Middle frontal gyrus (tissue), 1 donor: ENCODE measurements around the gene IGFBP3.

ENCODE experiments used
- DNase-seq: peaks from one replicate; pipeline ENCODE4 v3.0.0-alpha.2; 2015; ENCODE audit warnings: low spot score; ENCODE audit errors: extremely low spot score

The IGFBP3 gene

DNA sequence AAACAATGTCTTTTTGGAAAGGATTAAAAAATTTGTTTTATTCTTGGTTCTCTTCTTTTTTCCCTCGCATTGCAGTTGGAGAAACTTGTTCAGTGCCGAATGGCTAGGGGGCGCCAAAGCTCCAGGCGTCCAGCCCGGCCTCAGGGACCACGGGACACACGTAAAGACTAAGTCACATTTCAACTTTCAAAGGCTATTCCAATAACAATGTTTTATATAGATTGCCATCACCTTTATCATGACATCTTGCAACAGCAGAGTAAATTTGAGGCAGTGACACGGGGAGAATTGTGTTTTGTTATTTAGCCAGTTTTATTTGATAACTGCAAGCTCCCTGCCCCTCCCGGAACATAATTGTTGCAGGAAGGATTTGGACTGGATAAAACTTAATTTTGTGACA is 2.2 kb upstream of the IGFBP3 start:
- DNase-seq: no peak

DNA sequence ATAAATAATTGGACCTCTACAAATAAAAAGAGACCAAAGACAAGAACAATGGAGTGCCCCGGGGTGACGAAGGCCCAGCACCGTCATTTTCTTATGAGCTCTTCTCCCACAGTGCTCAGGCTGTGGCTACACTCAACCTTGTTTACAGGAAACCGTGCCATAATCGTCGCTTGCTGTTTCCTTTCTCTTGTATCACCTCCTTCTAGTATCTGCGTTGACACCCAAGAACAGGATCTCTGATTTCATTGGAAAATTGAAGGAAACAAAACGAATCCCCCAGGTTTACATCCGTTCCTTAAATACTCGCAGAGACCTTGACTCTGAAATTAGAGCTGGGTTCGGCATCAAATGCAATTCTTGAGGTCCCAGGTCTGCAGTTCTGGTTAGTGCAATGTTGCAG is 1.7 kb upstream of the IGFBP3 start:
- DNase-seq: no peak

DNA sequence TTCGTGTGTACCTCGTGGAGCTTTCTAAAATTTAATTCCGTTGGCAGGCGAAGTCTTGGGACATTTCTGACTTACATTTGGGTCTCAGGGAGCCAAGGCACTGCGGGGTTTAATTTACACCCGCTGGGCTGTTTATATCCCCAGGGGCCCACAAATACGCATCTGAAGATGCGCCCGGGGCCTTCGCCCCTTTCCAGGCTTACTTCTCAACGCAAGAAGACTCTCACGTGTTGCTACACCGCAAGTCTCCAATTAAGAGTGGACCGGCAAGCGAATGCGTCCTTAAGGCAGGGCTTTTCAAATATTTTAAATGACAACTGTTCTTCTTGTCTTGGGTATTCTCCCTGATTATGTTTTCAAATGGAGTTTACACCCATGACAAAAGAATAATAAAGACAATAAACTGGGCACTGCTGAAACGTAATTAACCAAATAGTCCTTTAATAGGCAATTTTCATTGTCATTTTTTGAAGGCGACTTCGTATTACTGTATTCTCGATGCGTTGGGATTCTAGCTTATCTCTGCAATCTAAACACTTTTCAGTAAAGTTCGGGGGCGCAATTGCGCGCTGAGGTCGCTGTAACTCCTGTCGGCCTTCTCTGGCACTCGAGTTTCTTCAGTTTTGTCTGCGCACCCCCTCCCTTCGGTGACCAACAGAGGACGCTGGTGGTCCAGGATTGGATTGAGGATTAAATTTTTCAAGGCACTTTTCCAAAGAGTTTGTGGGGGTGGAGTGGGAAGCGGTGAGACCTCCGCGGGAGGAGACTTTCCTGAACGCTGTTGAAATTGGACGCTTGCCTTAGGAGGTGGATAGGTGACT is 837 bp upstream of the IGFBP3 start:
- DNase-seq: no peak

DNA sequence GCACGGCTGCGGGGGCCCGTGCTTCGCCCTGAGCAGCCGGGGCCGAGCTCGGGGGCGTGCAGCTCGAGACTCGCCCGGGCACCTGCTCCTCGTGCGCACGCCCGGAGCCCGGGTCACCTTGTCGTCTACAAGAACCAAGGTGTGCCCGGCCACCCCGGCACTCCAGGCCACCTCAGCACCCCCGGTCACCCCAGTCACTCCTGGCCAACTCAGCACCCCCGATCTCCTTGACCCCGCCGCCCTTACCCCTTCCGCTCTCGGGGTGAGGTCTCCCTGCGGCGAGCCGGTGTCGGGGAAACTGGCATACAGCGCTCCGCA is 268 bp upstream of the IGFBP3 start:
- DNase-seq: no peak

DNA sequence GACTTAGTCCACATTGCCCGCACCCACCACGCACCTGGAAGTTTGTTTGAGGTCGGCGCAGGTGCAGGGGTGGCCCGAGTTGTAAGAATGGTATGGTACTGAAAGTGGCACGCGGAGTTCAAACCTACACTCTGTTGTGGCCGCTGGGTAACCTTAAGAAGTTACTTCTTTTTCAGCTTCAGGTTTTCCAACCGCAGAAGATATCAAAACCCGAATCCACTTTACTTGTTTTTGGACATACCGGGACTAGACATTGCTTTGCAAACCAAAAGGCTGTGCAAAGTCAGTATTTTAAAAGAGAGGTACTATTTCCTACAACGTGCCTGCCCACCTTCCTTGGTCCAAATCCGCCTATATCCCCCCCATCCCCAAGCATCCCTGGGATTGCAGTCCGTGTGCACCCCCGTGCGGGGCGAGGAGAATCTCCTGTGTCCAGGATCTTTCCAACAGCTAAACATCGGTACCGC is 1.0 kb downstream of the IGFBP3 start:
- DNase-seq: no peak

DNA sequence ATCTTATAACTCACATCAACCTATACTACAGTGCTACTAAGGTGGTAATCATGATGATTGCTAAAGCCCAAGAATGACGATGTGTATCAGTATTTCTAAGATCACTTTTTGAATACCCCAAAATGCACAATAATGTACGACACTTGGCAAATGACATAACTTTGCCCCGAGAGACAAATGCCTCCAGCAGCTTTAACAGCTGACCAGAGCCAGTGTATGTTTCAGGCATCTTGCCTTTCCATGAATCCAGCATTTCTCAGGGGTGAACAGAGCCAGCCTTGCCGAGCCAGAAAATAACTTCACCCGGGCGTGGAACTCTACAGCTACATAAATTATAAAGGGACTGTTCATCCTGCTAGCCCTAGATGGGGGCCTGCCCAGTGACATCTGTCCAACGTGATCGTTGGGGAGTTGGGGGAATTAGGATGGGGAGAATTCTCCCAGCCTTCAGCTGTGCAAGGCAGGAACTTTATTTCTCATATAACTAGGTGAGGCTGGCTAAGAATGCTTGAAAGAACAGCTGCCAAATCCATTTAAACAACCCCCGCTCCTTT is 1.8 kb downstream of the IGFBP3 start:
- no peak for DNase-seq

DNA sequence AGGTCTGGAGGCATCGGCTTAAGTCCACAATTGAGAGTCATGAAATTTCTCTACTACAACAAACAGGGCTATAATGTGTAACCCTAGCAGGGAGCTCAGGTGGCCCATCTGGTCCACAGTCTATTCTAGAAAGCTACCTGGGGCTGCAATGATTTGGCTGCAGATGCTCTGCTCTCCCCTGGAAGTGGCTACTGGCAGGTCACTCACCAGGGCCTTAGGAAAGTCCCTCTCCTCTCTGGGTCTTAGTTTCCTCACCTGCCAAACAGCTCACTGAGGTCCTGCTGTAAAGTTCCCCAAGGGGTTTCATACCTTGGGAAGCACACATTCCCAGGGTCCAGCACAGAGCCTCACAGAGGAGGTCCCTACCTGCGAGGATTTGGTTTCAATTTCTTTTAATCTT is 2.5 kb downstream of the IGFBP3 start:
- DNase-seq: no peak

DNA sequence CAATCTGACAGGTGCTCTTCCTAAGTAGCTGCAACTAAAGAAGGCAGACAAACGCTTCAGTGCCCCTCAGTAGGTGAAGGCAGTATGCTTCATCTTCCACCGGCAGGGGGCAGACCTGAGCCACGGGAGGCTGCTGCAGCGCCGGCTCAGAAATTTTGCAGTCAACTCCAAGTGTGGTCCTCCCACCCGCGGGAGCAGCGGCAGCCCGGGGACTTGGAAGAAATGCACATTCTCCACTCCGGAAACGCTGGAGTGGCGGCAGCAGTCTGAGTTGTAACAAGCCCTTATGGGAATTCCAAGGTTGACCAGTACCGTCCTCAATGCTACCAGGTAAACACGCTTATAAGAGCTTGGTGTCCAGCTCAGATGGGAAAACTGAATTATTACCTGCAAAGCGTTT is 3.4 kb downstream of the IGFBP3 start:
- DNase-seq: no peak

DNA sequence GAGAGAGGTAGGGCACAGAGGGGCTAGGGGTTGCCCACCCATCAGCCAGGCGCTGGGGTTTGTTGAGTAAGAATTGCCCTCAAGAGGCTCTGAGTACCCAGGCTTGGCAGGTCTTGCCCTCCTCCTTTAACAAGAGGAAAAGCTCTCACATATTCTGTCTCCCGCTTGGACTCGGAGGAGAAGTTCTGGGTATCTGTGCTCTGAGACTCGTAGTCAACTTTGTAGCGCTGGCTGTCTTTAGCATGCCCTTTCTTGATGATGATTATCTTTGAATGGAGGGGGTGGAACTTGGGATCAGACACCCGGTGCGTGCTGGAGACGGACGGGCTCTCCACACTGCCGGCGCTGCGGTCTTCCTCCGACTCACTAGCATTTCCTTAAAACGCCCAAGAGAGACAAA is 4.0 kb downstream of the IGFBP3 start:
- no peak for DNase-seq

DNA sequence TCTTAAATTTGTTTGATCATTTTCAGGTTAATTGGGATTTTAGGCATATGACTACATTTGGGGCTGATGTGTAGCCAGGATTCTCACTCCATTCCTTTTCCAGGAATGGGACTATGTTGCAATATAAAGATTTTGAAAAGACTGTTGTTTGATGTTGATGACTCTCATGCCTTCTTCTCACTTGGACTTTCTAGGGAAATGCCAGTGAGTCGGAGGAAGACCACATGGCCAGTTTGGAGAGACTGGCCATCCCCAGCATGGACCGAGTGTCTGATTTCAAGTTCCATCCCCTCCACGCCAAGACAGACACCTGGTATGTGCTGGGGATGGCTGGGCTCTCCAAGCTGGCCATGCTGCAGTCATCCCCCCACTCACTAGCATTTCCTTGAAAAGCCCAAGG is 5.5 kb downstream of the IGFBP3 start:
- DNase-seq: no peak

DNA sequence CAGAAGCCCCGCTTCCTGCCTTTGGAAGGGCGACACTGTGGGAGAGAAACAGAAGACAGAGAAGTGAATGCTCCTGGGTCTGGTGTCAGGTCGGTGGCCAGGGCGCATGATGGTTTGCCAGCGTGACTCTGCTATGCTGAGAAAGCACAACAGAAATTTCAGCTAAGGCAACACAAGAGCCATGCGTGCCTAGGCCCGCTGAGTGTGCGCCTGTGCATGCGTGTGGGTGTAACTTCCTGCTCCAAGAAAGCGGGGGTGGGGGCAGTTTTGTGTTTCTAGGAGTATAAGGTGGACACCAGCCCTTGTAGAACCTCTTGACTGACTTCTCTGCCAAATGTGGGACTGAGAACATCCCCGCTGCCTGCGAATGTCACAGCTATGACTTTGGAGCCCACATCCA is 6.2 kb downstream of the IGFBP3 start:
- no peak for DNase-seq

DNA sequence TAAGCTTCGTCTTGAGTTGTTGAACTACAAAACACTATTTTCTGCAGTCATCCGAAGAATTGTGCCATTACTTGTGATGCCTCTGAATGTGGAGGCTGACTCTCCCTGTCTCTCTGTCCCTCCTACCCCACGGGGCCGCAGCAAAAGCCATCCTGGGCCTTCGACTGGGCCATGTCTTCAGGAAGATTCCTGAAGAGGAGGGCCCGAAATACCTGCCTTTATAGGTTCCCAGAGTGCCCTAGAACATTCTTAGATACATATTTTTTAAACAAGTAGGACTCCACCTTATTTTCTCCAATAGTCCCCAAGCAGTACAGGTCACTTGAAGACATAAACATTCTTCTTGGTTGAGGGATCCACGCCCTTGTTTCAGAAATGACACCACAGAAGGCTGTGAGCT is 8.1 kb downstream of the IGFBP3 start:
- no peak for DNase-seq

DNA sequence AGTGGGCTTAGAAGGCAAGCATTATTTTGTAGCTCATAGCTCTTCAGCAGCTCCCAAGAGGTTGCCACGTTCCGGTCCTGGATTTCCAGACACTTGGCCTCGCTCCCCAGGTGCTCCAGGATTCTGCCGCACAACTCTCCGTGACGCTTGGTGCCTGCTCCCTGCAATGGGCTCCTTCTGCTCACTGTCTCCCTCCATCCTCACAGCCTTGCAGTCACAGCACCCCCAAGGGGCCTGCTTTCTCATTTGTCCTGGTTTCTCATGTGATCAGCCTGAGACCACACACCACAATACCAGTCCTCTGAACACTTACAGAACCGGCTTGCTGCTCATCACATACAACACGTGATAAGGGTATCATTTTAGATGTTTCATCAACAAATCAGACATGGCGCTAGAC is 9.8 kb downstream of the IGFBP3 start:
- DNase-seq: no peak

DNA sequence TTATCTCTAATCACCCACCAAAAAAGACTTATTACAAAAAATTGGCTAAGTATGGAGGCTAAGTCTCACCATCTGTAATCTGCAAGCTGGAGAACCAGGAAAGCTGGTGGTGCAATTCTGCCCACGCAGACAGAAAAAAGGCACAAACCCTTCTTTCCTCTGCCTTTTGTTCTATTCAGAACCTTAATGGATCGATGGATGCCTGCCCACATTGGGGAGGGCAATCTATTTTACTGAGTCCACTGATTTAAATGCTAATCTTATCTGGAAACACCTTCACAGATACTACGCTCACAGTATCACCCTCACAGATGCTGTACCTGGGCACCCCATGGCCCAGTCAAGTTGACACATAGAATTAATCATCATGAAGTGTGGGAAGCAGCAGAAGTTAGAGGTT is 10.2 kb downstream of the IGFBP3 start:
- no peak for DNase-seq

DNA sequence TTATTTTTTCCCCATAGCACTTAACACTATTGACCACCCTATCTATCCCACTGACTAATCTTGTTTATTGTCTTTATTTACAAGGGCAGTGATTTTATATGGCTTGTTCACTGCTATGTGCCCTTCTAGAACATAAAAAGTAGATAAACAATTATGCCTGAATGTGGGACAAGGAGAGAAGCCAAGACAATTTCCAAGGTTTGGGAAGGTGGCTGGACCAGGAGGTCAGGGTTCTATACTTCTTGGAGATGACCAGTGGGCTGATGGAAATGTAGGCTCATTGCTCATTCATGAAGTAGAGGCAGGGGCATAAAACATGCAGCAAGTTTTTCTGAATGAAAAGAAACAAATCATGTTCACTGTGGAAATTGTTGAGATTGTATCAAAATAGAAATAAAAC is 11.5 kb downstream of the IGFBP3 start:
- DNase-seq: no peak

DNA sequence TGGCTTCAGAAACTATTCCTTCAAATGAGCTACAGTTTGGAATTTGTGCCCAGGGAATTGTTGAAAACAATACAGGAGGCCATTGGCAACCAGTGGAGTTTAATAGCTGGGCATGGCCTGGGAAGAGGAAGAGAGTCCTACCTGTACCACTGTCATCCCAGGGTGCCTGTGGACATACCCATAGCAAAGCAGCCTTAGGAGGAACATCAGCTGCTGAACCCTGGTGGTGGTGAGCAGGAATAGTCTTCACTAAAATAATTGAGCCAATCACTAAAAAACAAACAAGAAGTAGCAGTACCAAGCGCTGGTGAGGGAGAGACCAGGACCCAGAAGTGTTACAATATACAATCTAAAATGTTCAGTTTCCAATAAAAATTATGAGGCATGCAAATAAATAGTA is 18.3 kb downstream of the IGFBP3 start:
- DNase-seq: no peak

DNA sequence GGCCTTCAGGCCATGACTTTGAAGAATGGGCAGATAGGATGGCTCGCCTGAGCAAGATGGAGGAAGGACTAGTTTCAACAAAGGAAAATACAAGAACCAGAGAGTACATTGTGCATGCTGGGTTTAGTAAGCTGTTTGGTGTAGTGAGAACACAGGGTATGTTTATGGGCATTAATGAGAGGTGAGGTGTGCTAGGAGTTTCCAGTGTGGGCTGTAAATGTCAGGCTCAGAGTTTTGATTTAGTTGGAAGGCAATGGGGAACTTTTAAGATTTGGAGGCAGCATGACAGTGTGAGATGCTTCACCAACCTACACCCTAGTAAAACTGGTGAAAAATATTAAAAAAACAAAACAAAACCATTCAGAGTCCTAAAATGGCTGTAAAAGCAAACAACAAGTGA is 19.5 kb downstream of the IGFBP3 start:
- DNase-seq: no peak

DNA sequence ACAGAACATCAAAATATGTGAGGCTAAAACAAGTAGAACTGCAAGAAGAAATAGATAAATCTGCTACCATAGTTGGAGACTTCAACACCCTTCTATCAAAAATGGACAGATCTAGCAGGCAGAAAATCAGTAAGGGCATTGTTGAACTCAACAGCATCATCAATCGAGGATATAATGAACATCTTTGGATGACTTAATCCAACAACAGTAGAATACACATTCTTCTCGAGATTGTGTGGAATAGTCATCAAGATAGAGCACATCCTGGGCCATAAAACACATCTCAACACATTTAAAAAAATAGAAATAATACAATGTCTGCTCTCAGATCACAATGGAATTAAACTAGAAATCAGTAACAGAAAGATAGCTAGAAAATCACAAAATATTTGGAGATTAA is 22.9 kb downstream of the IGFBP3 start:
- DNase-seq: no peak

DNA sequence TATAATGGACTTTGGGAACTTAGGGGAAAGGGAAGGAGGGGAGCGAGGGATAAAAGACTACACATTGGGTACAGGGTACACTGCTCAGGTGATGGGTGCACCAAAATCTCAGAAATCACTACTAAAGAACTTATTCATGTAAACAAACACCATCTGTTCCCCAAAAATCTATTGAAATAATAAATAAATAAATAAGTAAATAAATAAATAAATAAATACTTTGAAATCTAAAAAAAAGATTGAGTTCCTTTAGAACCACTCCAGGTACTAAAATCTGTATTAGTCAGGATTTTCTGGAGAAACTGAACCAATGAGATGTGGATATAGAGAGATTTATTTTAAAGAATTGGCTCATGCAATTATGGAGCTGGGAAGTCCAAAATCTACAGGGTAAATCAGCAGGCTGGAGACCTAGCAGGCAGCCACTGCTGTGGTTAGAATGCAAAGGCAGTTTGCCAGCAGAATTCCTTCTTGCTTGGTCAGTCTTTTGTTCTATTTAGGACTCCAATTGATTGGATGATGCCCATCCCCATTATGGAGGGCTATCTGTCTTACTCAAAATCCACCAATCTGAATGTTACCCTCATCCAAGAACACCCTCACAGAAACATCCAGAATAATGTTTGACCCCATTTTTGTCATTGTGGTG is 23.9 kb downstream of the IGFBP3 start:
- no peak for DNase-seq

DNA sequence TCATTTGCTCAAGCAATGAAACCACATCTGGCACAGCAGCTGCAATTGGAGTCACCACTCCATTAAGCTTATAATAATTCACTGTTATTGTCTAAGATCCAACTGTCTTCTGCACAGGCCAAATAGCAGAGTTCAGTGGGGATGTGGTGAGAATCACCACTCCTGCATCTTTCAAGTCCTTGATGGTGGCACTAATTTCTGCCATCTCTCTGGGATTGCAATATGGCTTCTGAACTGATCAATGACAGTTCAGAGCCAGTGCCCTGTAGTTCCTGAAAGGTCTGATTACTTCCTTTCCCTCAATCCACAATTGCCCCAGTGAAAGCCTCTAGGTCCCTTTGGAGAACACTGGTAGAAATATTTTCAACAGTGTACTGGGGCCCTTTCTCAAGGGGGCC is 26.4 kb downstream of the IGFBP3 start:
- no peak for DNase-seq

DNA sequence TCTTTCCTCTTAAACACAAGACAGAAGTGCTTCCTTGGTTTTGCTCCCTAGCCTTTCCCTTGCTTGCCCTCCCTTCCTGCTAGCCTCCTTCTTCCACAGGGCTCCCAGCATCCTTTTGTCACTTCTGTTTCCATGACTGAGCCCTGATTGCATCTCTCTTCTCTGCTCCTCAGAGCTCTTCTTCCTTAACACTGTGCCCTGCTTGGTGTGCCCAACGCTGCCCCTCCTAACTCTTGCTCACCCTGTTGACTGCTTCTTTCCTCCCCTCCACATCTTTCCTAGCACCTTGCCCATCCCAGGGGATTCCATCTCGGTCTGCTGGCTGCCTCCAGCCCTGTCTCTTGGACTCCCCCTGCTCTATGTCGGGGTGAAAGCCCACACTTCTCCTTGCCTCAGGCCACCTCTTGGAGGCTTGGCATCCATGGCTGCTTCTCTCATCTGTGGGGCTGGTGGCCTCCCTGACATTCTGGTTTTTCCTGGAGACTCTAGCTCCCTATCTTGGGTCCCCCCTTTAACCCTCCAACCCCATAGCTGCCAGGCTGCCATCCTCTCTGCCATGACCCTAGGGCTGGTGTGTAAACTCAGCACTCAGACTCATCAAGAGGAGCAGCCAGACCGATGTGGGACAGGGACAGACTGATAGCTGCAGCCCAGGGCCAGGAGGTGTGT is 26.9 kb downstream of the IGFBP3 start:
- no peak for DNase-seq

DNA sequence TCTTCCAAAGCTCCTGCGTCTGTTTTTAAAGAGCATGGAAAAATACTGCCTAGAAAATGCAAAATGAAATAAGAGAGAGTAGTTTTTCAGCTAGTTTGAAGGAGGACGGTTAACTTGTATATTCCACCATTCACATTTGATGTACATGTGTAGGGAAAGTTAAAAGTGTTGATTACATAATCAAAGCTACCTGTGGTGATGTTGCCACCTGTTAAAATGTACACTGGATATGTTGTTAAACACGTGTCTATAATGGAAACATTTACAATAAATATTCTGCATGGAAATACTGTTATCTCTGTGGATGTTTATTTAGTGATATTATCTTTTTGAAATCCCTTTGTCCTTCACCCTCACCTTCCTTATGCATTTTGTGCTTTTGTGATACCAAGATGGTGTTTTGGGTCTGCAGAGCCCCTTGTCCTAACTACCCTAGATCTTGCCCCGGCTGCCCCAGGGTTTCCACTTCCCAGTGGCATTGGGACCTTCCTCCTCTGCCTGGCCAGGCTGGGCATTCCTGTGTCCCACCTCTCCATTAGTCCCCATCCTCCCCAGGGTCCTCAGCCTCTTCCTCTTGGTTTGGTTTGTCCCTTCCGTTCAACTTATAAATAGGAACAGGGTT is 27.6 kb downstream of the IGFBP3 start:
- DNase-seq: no peak
